ENCODE data around the gene SCN7A.

DNA sequence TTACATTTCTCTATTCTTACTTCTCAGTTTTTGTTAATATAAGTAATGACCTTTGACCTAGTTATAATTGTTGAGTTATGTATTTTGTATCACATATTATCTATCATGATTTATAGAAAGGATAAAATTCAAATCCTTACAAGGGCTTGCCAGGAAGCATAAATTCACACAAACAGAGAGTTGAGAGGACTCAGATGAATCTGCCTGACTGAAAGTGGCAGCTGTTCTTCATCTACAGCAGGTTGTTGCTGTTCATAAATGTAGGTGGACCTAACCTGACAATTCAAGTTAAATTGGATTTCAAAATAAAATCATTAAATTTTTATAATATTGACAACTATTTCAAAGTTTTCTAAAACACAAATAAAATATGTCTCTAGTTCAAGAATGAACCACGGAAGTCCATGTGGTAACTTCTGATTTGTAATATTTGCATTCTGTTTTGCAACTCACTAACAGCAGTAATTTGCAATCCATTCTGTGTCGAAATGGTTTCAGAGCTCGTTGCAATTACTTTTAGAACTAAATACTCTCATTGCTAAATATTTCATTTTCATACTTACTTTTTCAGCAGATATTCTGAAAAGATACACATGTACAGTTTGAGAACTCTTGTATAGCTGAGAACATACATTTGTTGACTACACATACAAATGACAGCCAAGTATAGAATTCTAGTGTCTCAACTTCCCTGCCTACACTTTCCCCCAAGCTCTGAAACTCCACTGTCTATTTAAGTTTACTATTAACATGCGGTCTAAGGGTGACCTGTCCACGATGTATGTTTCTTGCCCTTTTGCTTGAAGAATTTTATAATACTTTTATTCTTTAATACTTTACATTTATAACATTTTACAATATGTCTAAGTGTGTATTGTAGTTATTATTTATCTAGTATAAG is 25.7 kb downstream of the SCN7A start:
- TF ChIP-seq POLR2A (IDR thresholded peaks at IDR 0.05; ENCODE audit: low read length), result no peak
- TF ChIP-seq GATA1 (IDR thresholded peaks at IDR 0.05; ENCODE audit: low read depth, low read length), result no peak
